ENCODE data around the gene FSTL4. TPM values are rescaled to one million over a fixed set of nuclear protein-coding genes. Genes with fewer than 3 reads are reported as not detected.

FSTL4 gene
- polyA plus RNA-seq, 1 donor (not counting 4 experiments of a cell fraction or from before 2014, with no cell fraction given) = 1.7 TPM

DNA sequence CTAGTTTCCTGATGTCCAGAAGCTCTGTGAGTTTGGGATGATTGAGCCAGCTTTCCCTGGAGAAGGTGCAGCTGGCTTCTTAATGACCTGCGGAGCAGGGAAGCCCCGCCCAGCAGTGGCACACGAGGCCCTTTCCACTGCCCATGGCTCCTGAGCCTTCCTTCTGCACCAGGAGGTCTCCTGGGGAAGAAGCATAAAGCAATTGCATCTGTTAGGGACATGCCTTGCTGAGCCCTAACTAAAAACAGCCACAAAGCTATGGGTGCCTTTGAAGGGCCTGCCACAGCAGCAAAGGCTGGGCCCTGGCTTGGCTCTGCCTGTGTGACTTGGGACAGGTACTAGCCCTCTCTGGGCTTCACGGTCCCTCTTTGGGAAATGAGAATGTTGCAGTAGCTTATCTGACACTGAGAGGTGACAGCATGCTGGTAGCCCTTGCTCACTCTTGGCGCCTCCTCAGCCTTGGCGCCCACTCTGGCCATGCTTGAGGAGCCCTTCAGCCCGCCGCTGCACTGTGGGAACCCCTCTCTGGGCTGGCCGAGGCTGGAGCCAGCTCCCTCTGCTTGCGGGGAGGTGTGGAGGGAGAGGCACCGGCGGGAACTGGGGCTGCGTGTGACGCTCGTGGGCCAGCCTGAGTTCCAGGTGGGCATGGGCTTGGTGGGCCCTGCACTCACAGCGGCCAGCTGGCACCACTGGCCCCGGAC is 218.4 kb downstream of the FSTL4 start:
- H3K27me3 ChIP-seq (ENCODE audit: control insufficient read depth, extremely low read depth, insufficient read depth, low read length) = no peaks in the 10 kb centered on the region
- dilution Hi-C loops (cut with MboI; ENCODE audit: extremely low pct_ligation_motif_present, low sequenced_read_pairs) = no loop called here
- H3K4me2 ChIP-seq (ENCODE audit: control insufficient read depth, extremely low read depth, insufficient read depth, low read depth, low read length) = no peak overlapping the region
- H4K20me1 ChIP-seq (ENCODE audit: control insufficient read depth, extremely low read depth, insufficient read depth, low read length) = no peaks in the 10 kb centered on the region
- H3K9me3 ChIP-seq (ENCODE audit: control insufficient read depth, low read depth, low read length) = no peaks in the 10 kb centered on the region
- no peak for FAIRE-seq
- H3K79me2 ChIP-seq (ENCODE audit: control insufficient read depth, insufficient read depth, low read length) = no peaks in the 10 kb centered on the region
- H3K4me1 ChIP-seq (ENCODE audit: control insufficient read depth, extremely low read depth, insufficient read depth, low read length) = peaks cover 4% of the 10 kb centered on the region
- no peaks in the 10 kb centered on the region for H3K9me1 ChIP-seq (ENCODE audit: control insufficient read depth, extremely low read depth, insufficient read depth, low read length)
- H3K4me3 ChIP-seq (ENCODE audit: control insufficient read depth in 2 of 3, extremely low read depth in 1 of 3, insufficient read depth in 2 of 3, low read depth in 1 of 3, low read length in 3 of 3) = no peak overlapping the region
- no peak overlapping the region for H3K9ac ChIP-seq (ENCODE audit: control insufficient read depth, extremely low read depth, insufficient read depth, low read length)
- TF ChIP-seq CTCF (optimal IDR thresholded peaks at IDR 0.05 in 1 of 3, IDR thresholded peaks at IDR 0.05 in 1 of 3, conservative IDR thresholded peaks at IDR 0.05 in 1 of 3; ENCODE audit: extremely low read depth in 1 of 3, insufficient read depth in 2 of 3, low read length in 3 of 3) (no peak), EZH2 (IDR thresholded peaks at IDR 0.05; ENCODE audit: low read length) (no peak)
- H3K27ac ChIP-seq (ENCODE audit: control insufficient read depth, insufficient read depth, low read length) = no peak overlapping the region
- H2AFZ ChIP-seq (ENCODE audit: control insufficient read depth, low read length) = no peak overlapping the region
- DNase-seq (ENCODE audit: low read depth, low spot score) = no peak
- no peaks in the 10 kb centered on the region for H3K36me3 ChIP-seq (ENCODE audit: control insufficient read depth in 2 of 2, extremely low read depth in 1 of 2, insufficient read depth in 2 of 2, low read length in 2 of 2)

DNA sequence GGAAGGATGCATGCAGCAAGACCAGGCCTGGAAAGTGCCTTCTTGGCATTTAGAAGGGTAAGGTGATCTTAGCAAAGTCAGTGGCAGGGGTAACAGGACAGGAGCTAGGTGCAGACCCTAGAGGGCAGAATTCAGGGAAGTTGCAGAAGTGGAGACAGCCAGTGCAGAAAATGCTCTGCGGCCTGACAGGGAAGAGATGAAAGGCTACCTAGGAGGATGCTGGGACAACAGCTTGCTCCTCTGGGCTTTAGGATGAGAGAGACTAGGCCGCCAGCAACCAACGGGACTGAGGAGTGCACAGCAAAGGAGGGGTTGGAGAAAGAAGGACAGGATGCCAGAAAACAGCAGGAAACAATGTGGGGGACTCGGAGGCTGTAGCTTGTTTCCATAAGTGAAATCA is 219.9 kb downstream of the FSTL4 start:
- no peak overlapping the region for H3K4me2 ChIP-seq (ENCODE audit: control insufficient read depth, extremely low read depth, insufficient read depth, low read depth, low read length)
- H3K4me3 ChIP-seq (ENCODE audit: control insufficient read depth in 2 of 3, extremely low read depth in 1 of 3, insufficient read depth in 2 of 3, low read depth in 1 of 3, low read length in 3 of 3) = no peak overlapping the region
- H3K9ac ChIP-seq (ENCODE audit: control insufficient read depth, extremely low read depth, insufficient read depth, low read length) = no peak overlapping the region
- DNase-seq (ENCODE audit: low read depth, low spot score) = no peak
- no peaks in the 10 kb centered on the region for H4K20me1 ChIP-seq (ENCODE audit: control insufficient read depth, extremely low read depth, insufficient read depth, low read length)
- H2AFZ ChIP-seq (ENCODE audit: control insufficient read depth, low read length) = no peak overlapping the region
- peaks cover 4% of the 10 kb centered on the region for H3K27me3 ChIP-seq (ENCODE audit: control insufficient read depth, extremely low read depth, insufficient read depth, low read length)
- dilution Hi-C loops (cut with MboI; ENCODE audit: extremely low pct_ligation_motif_present, low sequenced_read_pairs) = no loop called here
- no peaks in the 10 kb centered on the region for H3K9me3 ChIP-seq (ENCODE audit: control insufficient read depth, low read depth, low read length)
- no peak for FAIRE-seq
- TF ChIP-seq CTCF (optimal IDR thresholded peaks at IDR 0.05 in 1 of 3, IDR thresholded peaks at IDR 0.05 in 1 of 3, conservative IDR thresholded peaks at IDR 0.05 in 1 of 3; ENCODE audit: extremely low read depth in 1 of 3, insufficient read depth in 2 of 3, low read length in 3 of 3) (no peak), EZH2 (IDR thresholded peaks at IDR 0.05; ENCODE audit: low read length) (no peak)
- H3K27ac ChIP-seq (ENCODE audit: control insufficient read depth, insufficient read depth, low read length) = no peak overlapping the region
- H3K4me1 ChIP-seq (ENCODE audit: control insufficient read depth, extremely low read depth, insufficient read depth, low read length) = peaks cover 6% of the 10 kb centered on the region
- H3K36me3 ChIP-seq (ENCODE audit: control insufficient read depth in 2 of 2, extremely low read depth in 1 of 2, insufficient read depth in 2 of 2, low read length in 2 of 2) = no peaks in the 10 kb centered on the region
- no peaks in the 10 kb centered on the region for H3K79me2 ChIP-seq (ENCODE audit: control insufficient read depth, insufficient read depth, low read length)
- H3K9me1 ChIP-seq (ENCODE audit: control insufficient read depth, extremely low read depth, insufficient read depth, low read length) = no peaks in the 10 kb centered on the region

Measured in keratinocyte (primary cell).